KBM-7 (cell line): ENCODE data around the gene SMAD2.

ENCODE experiments used
- DNase-seq: peaks from one replicate; pipeline ENCODE4 v3.0.0-alpha.2; 2015
- in situ Hi-C: fragments of 300-500 bp; cut with MboI; formaldehyde crosslinking; loops from 2 replicates; pipeline ENCODE4 v1.14.3; 2020; ENCODE audit warnings: low sequenced_read_pairs, low pct_unique_long_range_greater_than_20kb, mixed read lengths

Gene SMAD2

GRCh38 chr18:47815486-47816270 lies 114.8 kb downstream of the SMAD2 start:
- in situ Hi-C loops: no loop called here
- no peak for DNase-seq

- DNase-seq: no peak
- in situ Hi-C loops: no loop called here
These were observed 121.0 kb downstream of the SMAD2 start for GRCh38 chr18:47809420-47809819.

- in situ Hi-C loops: no loop called here
- DNase-seq: no peak
These were observed 127.7 kb downstream of the SMAD2 start for GRCh38 chr18:47802802-47803201.

- in situ Hi-C loops: no loop called here
- DNase-seq: no peak
These were observed 128.6 kb downstream of the SMAD2 start for GRCh38 chr18:47801817-47802216.

GRCh38 chr18:47800756-47801155 lies 129.7 kb downstream of the SMAD2 start:
- no peak for DNase-seq
- in situ Hi-C loops: no loop called here

- in situ Hi-C loops: no loop called here
- no peak for DNase-seq
These were observed 130.2 kb downstream of the SMAD2 start for GRCh38 chr18:47800248-47800647.

GRCh38 chr18:47799376-47799775 lies 131.1 kb downstream of the SMAD2 start:
- in situ Hi-C loops: loop anchor here (25.0 kb wide), 2 partner anchors 88 to 638 kb away; no protein-coding TSS in a partner anchor
- DNase-seq: no peak

GRCh38 chr18:47798366-47798765 lies 132.1 kb downstream of the SMAD2 start:
- DNase-seq: no peak
- in situ Hi-C loops: loop anchor here (25.0 kb wide), 2 partner anchors 89 to 639 kb away; no protein-coding TSS in a partner anchor

GRCh38 chr18:47797126-47797525 lies 133.3 kb downstream of the SMAD2 start:
- in situ Hi-C loops: loop anchor here (25.0 kb wide), 2 partner anchors 90 to 640 kb away; no protein-coding TSS in a partner anchor

GRCh38 chr18:47795434-47795814 lies 135.0 kb downstream of the SMAD2 start:
- in situ Hi-C loops: loop anchor here (25.0 kb wide), 2 partner anchors 92 to 642 kb away; no protein-coding TSS in a partner anchor
- DNase-seq: no peak

More at GRCh38 chr18:47797126-47797525, 133.3 kb downstream of the SMAD2 start:
- no peak for DNase-seq

GRCh38 chr18:47794725-47795433 lies 135.6 kb downstream of the SMAD2 start:
- DNase-seq: no peak
- in situ Hi-C loops: loop anchor here (25.0 kb wide), 2 partner anchors 92 to 642 kb away; no protein-coding TSS in a partner anchor

GRCh38 chr18:47793609-47794008 lies 136.8 kb downstream of the SMAD2 start:
- in situ Hi-C loops: loop anchor here (25.0 kb wide), 2 partner anchors 94 to 644 kb away; no protein-coding TSS in a partner anchor

GRCh38 chr18:47791461-47791985 lies 138.9 kb downstream of the SMAD2 start:
- no peak for DNase-seq
- in situ Hi-C loops: loop anchor here (25.0 kb wide), 2 partner anchors 96 to 646 kb away; no protein-coding TSS in a partner anchor

More at GRCh38 chr18:47793609-47794008, 136.8 kb downstream of the SMAD2 start:
- DNase-seq: no peak

GRCh38 chr18:47790036-47790435 lies 140.4 kb downstream of the SMAD2 start:
- in situ Hi-C loops: loop anchor here (25.0 kb wide), 2 partner anchors 97 to 647 kb away; no protein-coding TSS in a partner anchor
- no peak for DNase-seq

GRCh38 chr18:47788621-47789020 lies 141.8 kb downstream of the SMAD2 start:
- in situ Hi-C loops: loop anchor here (25.0 kb wide), 2 partner anchors 99 to 649 kb away; no protein-coding TSS in a partner anchor
- DNase-seq: no peak

- no peak for DNase-seq
- in situ Hi-C loops: loop anchor here (25.0 kb wide), 2 partner anchors 106 to 656 kb away; no protein-coding TSS in a partner anchor
These were observed 148.9 kb downstream of the SMAD2 start for GRCh38 chr18:47781561-47781960.

GRCh38 chr18:47780011-47780725 lies 150.3 kb downstream of the SMAD2 start:
- in situ Hi-C loops: loop anchor here (25.0 kb wide), 2 partner anchors 107 to 657 kb away; no protein-coding TSS in a partner anchor

GRCh38 chr18:47779381-47779780 lies 151.1 kb downstream of the SMAD2 start:
- in situ Hi-C loops: loop anchor here (10.0 to 25.0 kb wide), 3 partner anchors 108 to 658 kb away; no protein-coding TSS in a partner anchor
- DNase-seq: no peak

More at GRCh38 chr18:47780011-47780725, 150.3 kb downstream of the SMAD2 start:
- DNase-seq: no peak
